ENCODE results near the gene CTSE.

The CTSE gene

DNA sequence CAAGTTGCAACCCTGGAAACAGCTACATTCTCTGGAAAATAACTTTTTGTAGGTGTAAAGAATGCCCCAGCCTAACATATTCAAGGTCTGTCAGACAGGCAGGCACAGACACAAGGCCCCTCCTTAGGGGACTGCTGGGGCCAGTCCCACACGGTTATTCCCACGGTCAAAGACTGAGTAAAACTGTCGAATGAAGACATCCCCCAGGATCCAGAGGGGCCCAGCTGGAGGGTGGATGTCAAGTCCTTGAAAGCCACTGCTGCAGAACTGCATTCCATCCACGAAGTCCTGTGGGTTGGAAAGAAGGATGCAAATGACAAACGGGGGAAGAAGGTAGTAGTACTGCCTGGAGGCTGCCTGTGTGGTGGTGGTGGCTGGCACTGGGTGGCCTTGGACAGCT lies 13.6 kb downstream of the CTSE start:
- DNase-seq (ENCODE audit: low read depth) = no peak
- no peak overlapping the region for H3K4me3 ChIP-seq (ENCODE audit: low read depth, low read length)
- TF ChIP-seq, protein P1, sequence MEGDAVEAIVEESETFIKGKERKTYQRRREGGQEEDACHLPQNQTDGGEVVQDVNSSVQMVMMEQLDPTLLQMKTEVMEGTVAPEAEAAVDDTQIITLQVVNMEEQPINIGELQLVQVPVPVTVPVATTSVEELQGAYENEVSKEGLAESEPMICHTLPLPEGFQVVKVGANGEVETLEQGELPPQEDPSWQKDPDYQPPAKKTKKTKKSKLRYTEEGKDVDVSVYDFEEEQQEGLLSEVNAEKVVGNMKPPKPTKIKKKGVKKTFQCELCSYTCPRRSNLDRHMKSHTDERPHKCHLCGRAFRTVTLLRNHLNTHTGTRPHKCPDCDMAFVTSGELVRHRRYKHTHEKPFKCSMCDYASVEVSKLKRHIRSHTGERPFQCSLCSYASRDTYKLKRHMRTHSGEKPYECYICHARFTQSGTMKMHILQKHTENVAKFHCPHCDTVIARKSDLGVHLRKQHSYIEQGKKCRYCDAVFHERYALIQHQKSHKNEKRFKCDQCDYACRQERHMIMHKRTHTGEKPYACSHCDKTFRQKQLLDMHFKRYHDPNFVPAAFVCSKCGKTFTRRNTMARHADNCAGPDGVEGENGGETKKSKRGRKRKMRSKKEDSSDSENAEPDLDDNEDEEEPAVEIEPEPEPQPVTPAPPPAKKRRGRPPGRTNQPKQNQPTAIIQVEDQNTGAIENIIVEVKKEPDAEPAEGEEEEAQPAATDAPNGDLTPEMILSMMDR (IDR thresholded peaks at IDR 0.05; ENCODE audit: low read depth, low read length, missing control alignments) = no peak

DNA sequence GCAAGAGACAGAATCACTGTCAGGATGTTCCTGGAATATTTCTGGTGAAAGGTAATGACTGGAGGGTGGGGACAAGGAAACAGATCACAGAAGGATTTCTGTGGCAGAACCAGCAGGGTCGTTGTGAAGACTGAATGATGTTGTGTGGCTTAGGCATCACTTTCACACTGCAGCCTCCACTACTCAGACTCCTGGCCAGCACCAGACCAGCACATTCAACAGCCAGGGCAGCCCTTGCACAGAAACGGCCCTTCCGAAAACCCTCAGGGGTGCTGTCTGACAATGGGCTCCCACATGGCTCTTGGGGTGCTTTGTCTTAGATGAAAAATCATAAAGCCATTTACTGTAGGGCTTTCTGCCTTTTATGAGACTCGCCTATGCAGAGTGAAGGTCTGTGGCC lies 16.7 kb downstream of the CTSE start:
- no peak overlapping the region for H3K4me3 ChIP-seq (ENCODE audit: low read depth, low read length)
- no peak for DNase-seq (ENCODE audit: low read depth)
- TF ChIP-seq, protein P1 (IDR thresholded peaks at IDR 0.05; ENCODE audit: low read depth, low read length, missing control alignments) = no peak

DNA sequence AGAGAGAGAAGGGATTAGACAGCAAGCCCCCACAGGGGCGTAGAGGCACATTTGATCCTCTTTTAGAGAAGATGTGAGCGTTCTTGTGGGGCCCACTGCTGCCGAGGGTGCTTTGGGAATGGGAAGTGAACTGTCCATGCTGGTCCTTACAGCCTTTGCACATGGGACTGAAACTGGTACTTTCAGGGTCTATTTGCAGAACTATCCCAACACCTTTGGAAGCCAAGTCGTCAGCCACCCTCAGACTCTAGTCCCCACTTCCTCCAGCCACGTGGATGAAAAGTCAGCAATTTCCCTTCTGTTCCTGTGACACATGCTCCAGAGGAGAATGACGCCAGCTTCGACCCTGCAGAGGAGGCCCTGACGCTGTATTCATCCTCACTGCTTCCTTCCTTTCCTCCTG lies 17.9 kb downstream of the CTSE start:
- DNase-seq (ENCODE audit: low read depth) = no peak
- H3K4me3 ChIP-seq (ENCODE audit: low read depth, low read length) = no peak overlapping the region
- TF ChIP-seq, protein P1 (IDR thresholded peaks at IDR 0.05; ENCODE audit: low read depth, low read length, missing control alignments) = no peak

DNA sequence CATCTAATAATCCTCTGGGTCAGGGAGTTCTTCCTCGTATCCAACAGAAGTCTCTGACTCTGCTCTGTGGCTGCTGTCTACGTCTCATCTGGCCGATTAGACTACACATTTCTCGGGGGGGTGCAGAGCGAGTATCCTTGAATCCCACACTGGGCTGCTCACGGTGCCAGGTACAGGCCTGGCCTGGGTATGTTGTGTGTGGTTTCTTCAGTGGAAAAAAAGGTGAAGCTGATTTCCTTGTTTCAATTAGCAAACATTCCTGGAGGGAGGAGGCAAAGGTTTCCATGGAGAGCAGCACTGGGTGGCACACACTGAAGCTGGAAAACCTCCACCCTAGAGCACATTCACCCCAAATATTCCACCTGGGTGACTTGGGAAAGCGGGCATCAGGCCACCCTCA lies 18.5 kb downstream of the CTSE start:
- DNase-seq (ENCODE audit: low read depth) = no peak
- TF ChIP-seq, protein P1 (IDR thresholded peaks at IDR 0.05; ENCODE audit: low read depth, low read length, missing control alignments) = no peak
- H3K4me3 ChIP-seq (ENCODE audit: low read depth, low read length) = no peak overlapping the region

DNA sequence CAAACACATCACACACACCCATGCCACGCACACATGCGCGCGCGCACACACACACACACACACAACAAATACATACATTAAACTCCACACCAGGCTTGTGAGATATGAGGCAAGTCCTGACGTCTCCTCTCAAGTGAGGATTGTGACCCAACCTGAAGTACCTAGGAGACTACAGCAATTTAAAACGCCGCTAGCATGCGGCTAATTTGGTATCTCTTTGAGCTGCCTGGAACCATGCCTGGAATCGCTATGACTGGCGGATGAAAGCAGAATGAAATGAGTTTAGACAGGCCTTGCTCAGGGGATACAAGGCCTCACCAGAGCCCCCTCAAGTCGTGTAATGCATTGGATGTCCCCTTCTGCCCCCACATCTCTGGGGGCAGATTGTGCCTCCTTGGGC lies 18.9 kb downstream of the CTSE start:
- no peak for DNase-seq (ENCODE audit: low read depth)
- no peak overlapping the region for H3K4me3 ChIP-seq (ENCODE audit: low read depth, low read length)
- TF ChIP-seq, protein P1 (IDR thresholded peaks at IDR 0.05; ENCODE audit: low read depth, low read length, missing control alignments) = no peak

DNA sequence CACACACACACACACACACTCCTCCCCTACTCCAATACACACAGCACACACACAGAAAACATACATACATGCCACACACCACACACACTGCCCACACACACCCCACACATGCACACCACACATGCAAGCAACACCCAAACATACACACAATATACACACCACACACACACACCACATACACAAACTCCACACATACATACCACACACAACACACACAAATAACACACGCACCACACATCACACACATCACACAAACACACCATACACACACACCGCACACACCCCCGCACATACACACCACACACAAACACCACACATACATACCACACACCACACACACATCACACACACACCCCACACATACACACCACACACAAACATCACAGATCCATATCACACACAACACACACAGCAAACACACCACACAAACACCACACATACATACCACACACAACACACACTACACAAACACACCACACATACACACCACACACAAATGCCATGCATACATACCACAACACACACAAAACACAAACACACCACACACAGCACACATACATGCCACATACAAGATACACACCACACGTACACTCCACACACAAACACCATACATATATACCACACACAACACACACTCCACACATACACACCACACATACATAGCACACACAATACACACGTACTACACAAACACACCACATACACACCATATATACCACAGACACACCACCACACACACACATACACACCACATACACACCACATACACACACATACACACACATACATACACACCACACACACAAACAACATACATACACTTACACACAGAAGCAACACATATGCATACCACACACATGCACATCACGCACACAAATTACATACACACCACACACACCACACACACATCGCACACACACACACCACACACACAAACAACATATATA lies 19.6 kb downstream of the CTSE start:
- no peak overlapping the region for H3K4me3 ChIP-seq (ENCODE audit: low read depth, low read length)
- no peak for DNase-seq (ENCODE audit: low read depth)
- TF ChIP-seq, protein P1 (IDR thresholded peaks at IDR 0.05; ENCODE audit: low read depth, low read length, missing control alignments) = no peak

Data from GM12864 (cell line).